ENCODE results near the gene SLFN13. TPM values are rescaled to one million over a fixed set of nuclear protein-coding genes. Genes with fewer than 3 reads are reported as not detected.

SLFN13 gene
- total and polyA plus RNA-seq, 10 donors: 1.9 to 38.1 (median 29.9) TPM

DNA sequence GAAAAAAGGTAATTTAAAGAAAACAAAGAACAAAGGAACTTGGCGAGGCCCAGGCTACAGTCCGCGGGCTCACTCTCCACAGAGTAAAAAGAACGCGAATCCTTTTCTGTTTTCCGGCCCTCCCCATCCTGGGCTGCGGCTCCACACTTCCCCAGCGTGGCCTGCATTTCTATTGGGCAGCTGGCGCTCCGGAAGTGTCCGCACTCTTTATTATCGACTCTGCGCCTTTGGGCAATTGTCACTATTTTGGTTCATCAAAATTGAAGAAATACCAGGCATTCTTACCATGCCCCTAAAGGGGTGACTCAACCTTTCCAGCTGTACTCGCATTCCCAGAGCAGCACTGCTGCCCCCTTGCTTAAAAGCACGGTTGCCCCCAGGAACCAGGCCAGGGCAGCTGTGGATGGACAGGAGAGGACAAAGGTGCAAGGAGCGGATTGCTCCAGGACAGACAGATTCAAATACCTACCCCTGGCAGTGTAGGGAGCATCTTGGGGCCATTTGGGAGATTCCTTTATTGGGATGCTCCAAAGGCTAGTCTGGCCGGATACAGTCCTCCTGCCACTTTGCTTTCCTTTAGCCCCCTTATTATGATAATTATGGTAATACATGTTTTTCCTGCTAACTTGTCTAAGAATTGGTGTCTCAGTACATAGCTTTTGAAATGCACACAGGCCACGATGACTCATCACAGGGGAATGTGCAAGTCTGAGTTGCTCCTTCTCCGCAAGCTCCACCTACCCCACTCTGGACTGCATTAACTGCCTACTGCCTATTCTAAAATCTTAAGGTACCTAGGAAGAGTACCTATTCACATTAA lies 15.3 kb downstream of the SLFN13 start:
- intact Hi-C loops (cut with DNase I; ENCODE audit: low total_unique reads): no loop called here
- peak; percentile 80 for DNase-seq
- peak overlapping the region; percentile 74 to 95 (median 88) for H3K27ac ChIP-seq
- peaks cover 14 to 62% (median 32%) of the 10 kb centered on the region in 6 donors for H3K4me1 ChIP-seq
- WGBS, 5 donors: 7 to 21% (median 13%) methylated on average over 19 of the region's 19 CpGs
- no peak for TF ChIP-seq POLR2AphosphoS5 (IDR thresholded peaks at IDR 0.05)
- TF ChIP-seq, protein P1, sequence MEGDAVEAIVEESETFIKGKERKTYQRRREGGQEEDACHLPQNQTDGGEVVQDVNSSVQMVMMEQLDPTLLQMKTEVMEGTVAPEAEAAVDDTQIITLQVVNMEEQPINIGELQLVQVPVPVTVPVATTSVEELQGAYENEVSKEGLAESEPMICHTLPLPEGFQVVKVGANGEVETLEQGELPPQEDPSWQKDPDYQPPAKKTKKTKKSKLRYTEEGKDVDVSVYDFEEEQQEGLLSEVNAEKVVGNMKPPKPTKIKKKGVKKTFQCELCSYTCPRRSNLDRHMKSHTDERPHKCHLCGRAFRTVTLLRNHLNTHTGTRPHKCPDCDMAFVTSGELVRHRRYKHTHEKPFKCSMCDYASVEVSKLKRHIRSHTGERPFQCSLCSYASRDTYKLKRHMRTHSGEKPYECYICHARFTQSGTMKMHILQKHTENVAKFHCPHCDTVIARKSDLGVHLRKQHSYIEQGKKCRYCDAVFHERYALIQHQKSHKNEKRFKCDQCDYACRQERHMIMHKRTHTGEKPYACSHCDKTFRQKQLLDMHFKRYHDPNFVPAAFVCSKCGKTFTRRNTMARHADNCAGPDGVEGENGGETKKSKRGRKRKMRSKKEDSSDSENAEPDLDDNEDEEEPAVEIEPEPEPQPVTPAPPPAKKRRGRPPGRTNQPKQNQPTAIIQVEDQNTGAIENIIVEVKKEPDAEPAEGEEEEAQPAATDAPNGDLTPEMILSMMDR (IDR thresholded peaks at IDR 0.05 in 8 of 11, conservative IDR thresholded peaks at IDR 0.05 in 3 of 11): peak in 1 of 11 experiments; percentile 20
- H3K27me3 ChIP-seq (replicated peaks in 1 of 7): no peaks in the 10 kb centered on the region
- peak overlapping the region; percentile 37 to 74 (median 63) for H3K4me3 ChIP-seq
- no peaks in the 10 kb centered on the region for H3K9me3 ChIP-seq
- peaks cover 0 to 12% (median 0%) of the 10 kb centered on the region in 6 donors for H3K36me3 ChIP-seq

DNA sequence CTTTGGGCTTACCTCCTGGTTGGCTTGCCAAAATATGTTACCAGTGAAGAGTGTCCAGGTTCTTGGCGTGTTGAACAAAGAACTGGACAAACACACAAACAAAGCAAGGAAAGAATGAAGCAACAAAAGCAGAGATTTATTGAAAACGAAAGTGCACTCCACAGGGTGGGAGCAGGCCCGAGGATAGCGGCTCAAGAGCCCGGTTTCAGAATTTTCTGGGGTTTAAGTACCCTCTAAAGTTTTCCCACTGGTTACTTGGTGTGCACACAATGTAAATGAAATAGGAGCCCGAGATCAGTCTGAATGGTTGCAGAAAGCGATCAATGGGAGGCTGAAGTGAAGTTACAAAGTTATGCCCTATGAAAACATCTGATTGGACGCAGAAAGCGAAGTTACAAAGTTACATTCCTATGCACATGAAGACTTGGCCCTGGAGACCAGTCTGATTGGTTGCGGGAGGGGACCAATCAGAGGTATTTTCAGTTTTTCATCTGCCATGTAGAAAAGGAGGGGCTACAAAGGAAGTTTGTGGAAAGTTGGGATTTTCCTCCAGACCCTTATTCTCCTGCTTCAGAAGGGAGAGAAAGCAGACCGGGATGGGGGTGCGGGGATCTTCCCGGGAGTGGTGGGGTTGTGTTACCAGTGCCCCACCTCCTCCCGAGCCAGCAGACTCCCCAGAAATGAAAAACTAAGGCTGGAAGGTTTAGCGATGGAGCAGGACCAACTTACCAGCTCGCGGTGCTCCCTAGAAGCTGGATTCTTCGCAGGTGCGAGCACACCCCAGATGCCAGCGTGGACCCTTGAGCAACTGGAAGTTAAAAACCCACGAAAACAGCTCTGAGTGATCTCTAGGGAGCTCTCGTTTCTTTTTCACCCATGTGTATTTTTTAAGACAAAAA lies 16.1 kb downstream of the SLFN13 start, which contains the start of gene SLFN12:
Gene SLFN12 (minus strand): TSS at position 325 of the 899 bp plus-strand sequence. CDS start 9,472 bp downstream, outside the sequence.
- WGBS, 5 donors: 2 to 25% (median 13%) methylated on average over 22 of the region's 22 CpGs
- DNase-seq: peak; percentile 76
- TF ChIP-seq POLR2AphosphoS5 (IDR thresholded peaks at IDR 0.05) (peak; percentile 26 to 65 (median 45)), POLR2A (IDR thresholded peaks at IDR 0.05) (no peak)
- TF ChIP-seq, protein P1 (IDR thresholded peaks at IDR 0.05 in 8 of 11, conservative IDR thresholded peaks at IDR 0.05 in 3 of 11): no peak
- H3K4me3 ChIP-seq: peak within 1 kb of the TSS; percentile 37 to 74 (median 63)
- peaks cover 0 to 12% (median 0%) of the 10 kb centered on the region in 6 donors for H3K36me3 ChIP-seq
- H3K27ac ChIP-seq: peak within 1 kb of the TSS; percentile 74 to 95 (median 88)
- H3K27me3 ChIP-seq (replicated peaks in 1 of 7): no peaks in the 10 kb centered on the region
- H3K4me1 ChIP-seq: peaks cover 14 to 68% (median 37%) of the 10 kb centered on the region in 6 donors
- intact Hi-C loops (cut with DNase I; ENCODE audit: low total_unique reads): no loop called here
- no peaks in the 10 kb centered on the region for H3K9me3 ChIP-seq

DNA sequence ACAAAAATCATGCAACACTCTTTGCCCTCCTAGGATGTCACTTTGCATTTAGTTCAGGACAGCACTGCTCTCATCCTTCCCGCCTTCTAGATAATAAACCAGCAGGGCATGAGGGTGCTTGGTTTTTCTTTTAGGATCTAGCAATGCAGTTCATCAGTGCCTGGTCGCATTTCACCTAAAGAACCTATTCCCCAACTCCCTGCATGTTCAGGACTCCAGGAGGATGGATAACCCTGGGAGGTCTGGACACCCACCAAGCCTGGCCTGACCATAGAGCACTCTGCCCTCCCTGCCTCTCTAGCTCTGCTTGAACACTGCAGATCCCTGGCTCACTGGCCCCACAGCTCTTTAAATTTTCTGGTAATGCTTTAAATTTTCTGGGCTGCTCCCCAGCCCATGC lies 18.9 kb downstream of the SLFN13 start:
- H3K4me3 ChIP-seq: no peak overlapping the region
- H3K9me3 ChIP-seq: no peaks in the 10 kb centered on the region
- TF ChIP-seq POLR2A (IDR thresholded peaks at IDR 0.05): no peak
- TF ChIP-seq, protein P1 (IDR thresholded peaks at IDR 0.05 in 8 of 11, conservative IDR thresholded peaks at IDR 0.05 in 3 of 11): no peak
- no peak for TF ChIP-seq POLR2AphosphoS5 (IDR thresholded peaks at IDR 0.05)
- intact Hi-C loops (cut with DNase I; ENCODE audit: low total_unique reads): no loop called here
- H3K27ac ChIP-seq: no peak overlapping the region
- 94 to 96% (median 96%) methylated on average over 2 of the region's 2 CpGs for WGBS, 5 donors
- DNase-seq: no peak
- peaks cover 14 to 65% (median 37%) of the 10 kb centered on the region in 6 donors for H3K4me1 ChIP-seq
- H3K27me3 ChIP-seq (replicated peaks in 1 of 7): no peaks in the 10 kb centered on the region
- peaks cover 0 to 12% (median 0%) of the 10 kb centered on the region in 6 donors for H3K36me3 ChIP-seq

All from spleen (tissue), 11 donors.